PC-9 (cell line): Measurements from ENCODE around the gene PIKFYVE. TPM values are rescaled to one million over a fixed set of nuclear protein-coding genes. Genes with fewer than 3 reads are reported as not detected.

Source experiments
- BruUV-seq: library from RNA; stranded (reverse); fragments of 400-500 nt; replicated peaks from 2 replicates; lab custom pipeline; 2021; lab: Mats Ljungman, UMichigan
- CTCF ChIA-PET: fragments of 300-600 bp; sonication (Branson Sonifier 250); formaldehyde crosslinking; loops from one replicate; lab custom pipeline; 2022; ENCODE audit warnings: antibody characterized with exemption; lab: Charles Lee
- POLR2A ChIA-PET: fragments of 300-600 bp; sonication (Branson Sonifier 250); formaldehyde crosslinking; loops from one replicate; lab custom pipeline; 2022; ENCODE audit warnings: antibody characterized with exemption; ENCODE audit not compliant: unreplicated experiment; lab: Charles Lee
- DNase-seq, 2 experiments: peaks; one replicate each; pipeline versions ENCODE4 v3.0.0 to v3.0.0-alpha.2; 2015 to 2022; ENCODE audit warnings: mixed read lengths in 1 of 2
- H2AFZ ChIP-seq: fragments of 200-600 bp; sonication (generic); 2 replicates; pipeline ENCODE4 v1.8.1; 2017; ENCODE audit warnings: antibody characterized with exemption
- H3F3A ChIP-seq: fragments of 200-600 bp; sonication (generic); 2 replicates; pipeline ENCODE4 v1.8.1; 2017; ENCODE audit warnings: antibody characterized with exemption, mild to moderate bottlenecking, low read depth; ENCODE audit not compliant: insufficient read depth
- H3K27ac ChIP-seq: fragments of 200-600 bp; sonication (generic); 2 replicates; pipeline ENCODE4 v1.6.1; 2016; ENCODE audit warnings: mixed run types
- H3K27me3 ChIP-seq: fragments of 200-600 bp; sonication (generic); 2 replicates; pipeline ENCODE4 v1.6.1; 2016; ENCODE audit warnings: low read depth, mixed run types; ENCODE audit not compliant: insufficient read depth
- H3K36me3 ChIP-seq: fragments of 200-600 bp; sonication (generic); 2 replicates; pipeline ENCODE4 v1.6.1; 2016; ENCODE audit warnings: low read depth, mixed run types
- H3K4me1 ChIP-seq: fragments of 200-600 bp; sonication (generic); replicated peaks from 2 replicates; pipeline ENCODE4 v1.6.1; 2016; ENCODE audit warnings: mixed run types; ENCODE audit not compliant: insufficient read depth
- H3K4me2 ChIP-seq: fragments of 200-600 bp; sonication (generic); 2 replicates; pipeline ENCODE4 v1.6.1; 2017; ENCODE audit warnings: mixed run types
- H3K4me3 ChIP-seq: fragments of 200-600 bp; sonication (generic); 2 replicates; pipeline ENCODE4 v1.6.1; 2016; ENCODE audit warnings: mixed run types
- H3K79me2 ChIP-seq: fragments of 200-600 bp; sonication (generic); 2 replicates; pipeline ENCODE4 v1.6.1; 2017; ENCODE audit warnings: low read depth, mixed run types
- H3K9me2 ChIP-seq: fragments of 200-600 bp; sonication (generic); 2 replicates; pipeline ENCODE4 v1.8.1; 2017; ENCODE audit warnings: mild to moderate bottlenecking; ENCODE audit not compliant: insufficient read depth
- H3K9me3 ChIP-seq: fragments of 200-600 bp; sonication (generic); 2 replicates; pipeline ENCODE4 v1.8.1; 2016; ENCODE audit warnings: low read depth; ENCODE audit not compliant: insufficient read depth
- H4K20me1 ChIP-seq: fragments of 200-600 bp; sonication (generic); 2 replicates; pipeline ENCODE4 v1.8.1; 2017; ENCODE audit not compliant: insufficient read depth
- CTCF ChIP-seq: fragments of 200-600 bp; sonication (generic); conservative IDR thresholded peaks from 2 replicates; pipeline ENCODE4 v1.6.1; 2017; ENCODE audit warnings: mixed run types, antibody characterized with exemption, mild to moderate bottlenecking, moderate library complexity
- EZH2 ChIP-seq: fragments of 200-600 bp; sonication (generic); IDR thresholded peaks from 2 replicates; pipeline ENCODE4 v1.8.0; 2017; ENCODE audit warnings: antibody characterized with exemption, low read depth
- intact Hi-C: fragments of 100-400 bp; cut with micrococcal nuclease; formaldehyde crosslinking; loops from one replicate; pipeline ENCODE4 v1.10.0; 2022; ENCODE audit not compliant: unreplicated experiment
- total RNA-seq: library from RNA; stranded (reverse); gene quantifications from 2 replicates; pipeline ENCODE4 v1.2.3, GENCODE V29; 2021

The PIKFYVE gene
- total RNA-seq, 1 experiment from 2014 or later = 14.6 TPM

- no peaks in the 10 kb centered on the region for H3K79me2 ChIP-seq
- no peaks in the 10 kb centered on the region for H3K27me3 ChIP-seq
- no peak overlapping the region for H2AFZ ChIP-seq
- no peak for DNase-seq
- no peak overlapping the region for H3K27ac ChIP-seq
- intact Hi-C loops = no loop called here
- H3K36me3 ChIP-seq = 0 out of 2 replicates have a peak, but pooled peaks cover 3% of the 10 kb centered on the region
- no peaks in the 10 kb centered on the region for H4K20me1 ChIP-seq
- no TSS peak for BruUV-seq
- H3K4me2 ChIP-seq = no peak overlapping the region
- no peaks in the 10 kb centered on the region for H3K9me2 ChIP-seq
- H3K9me3 ChIP-seq = no peaks in the 10 kb centered on the region
- no peak overlapping the region for H3K4me3 ChIP-seq
- no peaks in the 10 kb centered on the region for H3K4me1 ChIP-seq
- ChIA-PET POLR2A (no interaction called here), CTCF (no interaction called here)
- peaks cover 24% of the 10 kb centered on the region; the same call in 1 of the 2 replicates for H3F3A ChIP-seq
- TF ChIP-seq CTCF (no peak), EZH2 (no peak)
Observed at GRCh38 chr2:208234786-208235185, 31.3 kb upstream of the PIKFYVE start.

GRCh38 chr2:208235860-208236259 is 30.2 kb upstream of the PIKFYVE start:
- H3F3A ChIP-seq = peaks cover 26% of the 10 kb centered on the region; the same call in 1 of the 2 replicates
- DNase-seq = no peak
- H3K9me2 ChIP-seq = no peaks in the 10 kb centered on the region
- H3K27ac ChIP-seq = no peak overlapping the region
- no peaks in the 10 kb centered on the region for H3K79me2 ChIP-seq
- H3K27me3 ChIP-seq = no peaks in the 10 kb centered on the region
- TF ChIP-seq EZH2 (no peak), CTCF (no peak)
- no peaks in the 10 kb centered on the region for H3K4me1 ChIP-seq
- H2AFZ ChIP-seq = no peak overlapping the region
- H4K20me1 ChIP-seq = no peaks in the 10 kb centered on the region
- intact Hi-C loops = no loop called here
- no peak overlapping the region for H3K4me3 ChIP-seq
- no TSS peak for BruUV-seq
- CTCF ChIA-PET = no interaction called here
- H3K36me3 ChIP-seq = 0 out of 2 replicates have a peak, but pooled peaks cover 3% of the 10 kb centered on the region
- H3K4me2 ChIP-seq = no peak overlapping the region
- POLR2A ChIA-PET = no interaction called here
- no peaks in the 10 kb centered on the region for H3K9me3 ChIP-seq

DNA sequence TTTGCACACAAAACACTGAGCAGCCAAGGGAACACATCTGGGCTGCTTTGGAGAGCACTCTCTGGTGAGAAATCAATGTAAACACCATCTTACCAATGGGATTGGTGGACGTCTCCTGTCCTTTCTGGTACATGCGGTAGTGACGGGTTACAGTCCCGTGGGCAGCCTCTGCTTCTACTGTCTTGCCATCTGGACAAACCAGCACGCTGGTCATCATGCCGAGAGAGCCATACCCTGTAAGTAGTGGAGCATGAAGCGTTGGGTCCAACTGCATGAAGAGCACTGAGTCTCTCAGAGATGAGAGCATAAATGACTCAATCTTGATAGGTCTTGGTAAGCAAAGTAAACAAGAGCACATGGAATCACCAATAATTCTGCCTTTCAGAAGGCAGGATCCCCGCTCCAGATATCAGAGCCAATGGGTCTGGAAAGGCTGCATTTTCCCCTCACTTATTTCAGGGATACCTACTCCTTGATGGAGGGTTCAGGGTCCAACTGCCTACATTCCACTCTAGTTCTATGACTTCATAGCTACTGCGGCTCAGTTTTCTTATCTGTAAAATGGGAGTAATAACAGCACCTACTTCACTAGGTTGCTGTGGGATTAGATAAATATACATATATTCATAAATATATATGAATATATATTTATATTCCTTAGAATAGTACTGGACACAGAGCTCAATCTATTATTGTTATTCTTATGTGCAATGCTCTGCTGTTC is 26.1 kb upstream of the PIKFYVE start:
- intact Hi-C loops = no loop called here
- POLR2A ChIA-PET = interaction anchor here (0.6 kb wide), 1 partner anchor 61 kb away, joined by 3 read pairs; no protein-coding TSS in a partner anchor
- Histone ChIP-seq H3K9me3 (no peaks in the 10 kb centered on the region), H2AFZ (no peak overlapping the region), H3K9me2 (no peaks in the 10 kb centered on the region), H4K20me1 (no peaks in the 10 kb centered on the region), H3K36me3 (peaks cover 8% of the 10 kb centered on the region; the same call in 1 of the 2 replicates), H3K4me1 (peaks cover 16% of the 10 kb centered on the region), H3K4me2 (no peak overlapping the region), H3K4me3 (no peak overlapping the region), H3F3A (peaks cover 23% of the 10 kb centered on the region; the same call in 1 of the 2 replicates), H3K27ac (no peak overlapping the region), H3K79me2 (no peaks in the 10 kb centered on the region), H3K27me3 (no peaks in the 10 kb centered on the region)
- no TSS peak for BruUV-seq
- CTCF ChIA-PET = no interaction called here
- TF ChIP-seq CTCF (no peak), EZH2 (no peak)
- no peak for DNase-seq
